Measurements from ENCODE around the gene SGSM1. TPM values are rescaled to one million over a fixed set of nuclear protein-coding genes. Genes with fewer than 3 reads are reported as not detected.

SGSM1 gene
- total and polyA plus RNA-seq, 9 of the 15 experiments (the other 6 are each of a cell fraction or from before 2014, with no cell fraction given): not detected

DNA sequence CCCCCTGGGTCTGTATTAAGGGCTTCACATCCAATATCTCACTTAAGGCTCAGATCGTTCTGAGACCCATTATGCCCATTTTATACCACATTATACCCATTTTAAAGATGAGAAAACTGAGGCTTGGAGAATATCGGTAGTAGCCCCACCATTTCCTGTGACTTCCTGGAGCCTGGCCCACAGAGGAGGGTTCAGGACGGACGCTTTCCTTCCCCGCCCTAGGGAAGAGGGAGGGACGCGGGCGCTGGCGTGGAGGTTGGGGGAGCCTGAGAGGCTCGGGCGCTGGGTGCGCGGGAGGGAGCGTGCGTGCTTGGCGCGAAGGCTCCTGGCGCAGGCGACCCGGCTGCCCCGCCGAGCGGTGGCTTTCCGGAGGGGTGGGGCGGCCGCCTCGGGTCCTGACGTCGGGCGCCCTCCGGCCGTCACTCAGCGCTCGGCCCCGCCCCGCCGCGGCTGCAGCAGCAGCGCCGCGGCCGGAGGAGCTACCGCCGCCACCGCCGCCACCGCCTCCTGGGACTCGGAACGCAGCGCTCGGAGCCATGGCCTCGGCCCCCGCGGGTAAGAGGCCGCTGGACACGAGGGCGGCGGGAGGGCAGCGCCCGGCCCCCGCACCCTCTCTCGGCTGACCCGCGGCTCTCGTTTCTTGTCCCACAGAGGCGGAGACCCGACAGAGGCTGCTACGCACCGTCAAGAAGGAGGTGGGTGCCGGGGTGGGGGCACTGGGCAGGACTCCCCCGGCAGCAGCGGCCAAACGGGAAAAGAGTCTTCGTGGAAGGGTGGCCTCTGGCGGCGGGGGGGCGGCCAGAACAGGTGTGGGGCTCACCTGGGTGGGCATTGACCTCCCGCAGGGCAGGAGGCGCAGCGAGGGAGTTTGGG, at the start of gene SGSM1 (continued):
- TF ChIP-seq, protein P1, sequence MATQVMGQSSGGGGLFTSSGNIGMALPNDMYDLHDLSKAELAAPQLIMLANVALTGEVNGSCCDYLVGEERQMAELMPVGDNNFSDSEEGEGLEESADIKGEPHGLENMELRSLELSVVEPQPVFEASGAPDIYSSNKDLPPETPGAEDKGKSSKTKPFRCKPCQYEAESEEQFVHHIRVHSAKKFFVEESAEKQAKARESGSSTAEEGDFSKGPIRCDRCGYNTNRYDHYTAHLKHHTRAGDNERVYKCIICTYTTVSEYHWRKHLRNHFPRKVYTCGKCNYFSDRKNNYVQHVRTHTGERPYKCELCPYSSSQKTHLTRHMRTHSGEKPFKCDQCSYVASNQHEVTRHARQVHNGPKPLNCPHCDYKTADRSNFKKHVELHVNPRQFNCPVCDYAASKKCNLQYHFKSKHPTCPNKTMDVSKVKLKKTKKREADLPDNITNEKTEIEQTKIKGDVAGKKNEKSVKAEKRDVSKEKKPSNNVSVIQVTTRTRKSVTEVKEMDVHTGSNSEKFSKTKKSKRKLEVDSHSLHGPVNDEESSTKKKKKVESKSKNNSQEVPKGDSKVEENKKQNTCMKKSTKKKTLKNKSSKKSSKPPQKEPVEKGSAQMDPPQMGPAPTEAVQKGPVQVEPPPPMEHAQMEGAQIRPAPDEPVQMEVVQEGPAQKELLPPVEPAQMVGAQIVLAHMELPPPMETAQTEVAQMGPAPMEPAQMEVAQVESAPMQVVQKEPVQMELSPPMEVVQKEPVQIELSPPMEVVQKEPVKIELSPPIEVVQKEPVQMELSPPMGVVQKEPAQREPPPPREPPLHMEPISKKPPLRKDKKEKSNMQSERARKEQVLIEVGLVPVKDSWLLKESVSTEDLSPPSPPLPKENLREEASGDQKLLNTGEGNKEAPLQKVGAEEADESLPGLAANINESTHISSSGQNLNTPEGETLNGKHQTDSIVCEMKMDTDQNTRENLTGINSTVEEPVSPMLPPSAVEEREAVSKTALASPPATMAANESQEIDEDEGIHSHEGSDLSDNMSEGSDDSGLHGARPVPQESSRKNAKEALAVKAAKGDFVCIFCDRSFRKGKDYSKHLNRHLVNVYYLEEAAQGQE (IDR thresholded peaks at IDR 0.05; ENCODE audit: borderline replicate concordance): no peak
- TF ChIP-seq, protein P1 (CRISPR knock-in tag; IDR thresholded peaks at IDR 0.05; ENCODE audit: low read depth): no peak
- no peak for TF ChIP-seq ZNF143 (CRISPR knock-in tag; IDR thresholded peaks at IDR 0.05)
- no peak for TF ChIP-seq ZNF316 (IDR thresholded peaks at IDR 0.05)
- no peak for TF ChIP-seq ZFX (CRISPR knock-in tag; IDR thresholded peaks at IDR 0.05)
- no peak for TF ChIP-seq NR1H2 (CRISPR knock-in tag; IDR thresholded peaks at IDR 0.05)
- TF ChIP-seq COPS2 (conservative IDR thresholded peaks at IDR 0.05): no peak
- TF ChIP-seq TCF3 (CRISPR knock-in tag; IDR thresholded peaks at IDR 0.05): no peak
- TF ChIP-seq AFF4 (CRISPR knock-in tag; IDR thresholded peaks at IDR 0.05): no peak
- no peak for TF ChIP-seq HNRNPH1 (optimal IDR thresholded peaks at IDR 0.05; ENCODE audit: low read depth, low read length)
- TF ChIP-seq U2AF1 (optimal IDR thresholded peaks at IDR 0.05; ENCODE audit: low read depth, low read length): no peak
- peak; percentile 94 for TF ChIP-seq L3MBTL2 (IDR thresholded peaks at IDR 0.05)
- TF ChIP-seq ZNF384 (IDR thresholded peaks at IDR 0.05; ENCODE audit: low read depth, low read length): no peak
- TF ChIP-seq ZNF217 (CRISPR knock-in tag; IDR thresholded peaks at IDR 0.05): no peak
- no peak for TF ChIP-seq TBP (optimal IDR thresholded peaks at IDR 0.05; ENCODE audit: low read depth, low read length)
- no peak for TF ChIP-seq GATAD2A (IDR thresholded peaks at IDR 0.05)
- peak; percentile 60 to 82 for TF ChIP-seq HDAC1 (IDR thresholded peaks at IDR 0.05)
- no peak for TF ChIP-seq SREBF2 (CRISPR knock-in tag; IDR thresholded peaks at IDR 0.05)
